OCI-LY1 (cell line): ENCODE results near the gene MIB2.

Experiments used
- H2AFZ ChIP-seq: fragments of 200-600 bp; sonication (generic), shearing (Covaris generic); 2 replicates; pipeline ENCODE4 v1.6.0; 2014; ENCODE audit warnings: antibody characterized with exemption, mild to moderate bottlenecking, low read length
- H3F3A ChIP-seq: fragments of 200-600 bp; sonication (generic), shearing (Covaris generic); 2 replicates; pipeline ENCODE4 v1.6.0; 2014; ENCODE audit warnings: mild to moderate bottlenecking, antibody characterized with exemption, low read length, moderate library complexity; ENCODE audit not compliant: insufficient read depth
- H3K27ac ChIP-seq: fragments of 200-600 bp; sonication (generic); 2 replicates; pipeline ENCODE4 v1.5.1; 2014; ENCODE audit warnings: low read length, mixed run types, mild to moderate bottlenecking, low read depth; ENCODE audit not compliant: poor library complexity, severe bottlenecking
- H3K27me3 ChIP-seq: fragments of 200-600 bp; sonication (generic); 2 replicates; pipeline ENCODE4 v1.6.0; 2014; ENCODE audit warnings: antibody characterized with exemption, mild to moderate bottlenecking, low read length, moderate library complexity; ENCODE audit not compliant: insufficient read depth
- H3K36me3 ChIP-seq: fragments of 200-600 bp; sonication (generic); 2 replicates; pipeline ENCODE4 v1.6.1; 2014; ENCODE audit warnings: mild to moderate bottlenecking, antibody characterized with exemption, low read length, moderate library complexity, mixed read lengths; ENCODE audit not compliant: insufficient read depth
- H3K4me1 ChIP-seq: fragments of 200-600 bp; sonication (generic); 2 replicates; pipeline ENCODE4 v1.5.1; 2014; ENCODE audit warnings: mild to moderate bottlenecking, low read length, moderate library complexity; ENCODE audit not compliant: insufficient read depth, severe bottlenecking
- H3K4me2 ChIP-seq: fragments of 200-600 bp; sonication (generic), shearing (Covaris generic); 2 replicates; pipeline ENCODE4 v1.6.1; 2014; ENCODE audit warnings: low read length
- H3K4me3 ChIP-seq: fragments of 200-600 bp; sonication (generic); 2 replicates; pipeline ENCODE4 v1.5.1; 2014; ENCODE audit warnings: low read length, low read depth, mild to moderate bottlenecking, mixed read lengths; ENCODE audit not compliant: poor library complexity, severe bottlenecking
- H3K79me2 ChIP-seq: fragments of 200-600 bp; shearing (Covaris generic); 2 replicates; pipeline ENCODE4 v1.6.1; 2016; ENCODE audit warnings: mixed run types, low read length, mixed read lengths; ENCODE audit not compliant: insufficient read depth
- H3K9ac ChIP-seq: fragments of 200-600 bp; sonication (generic), shearing (Covaris generic); 2 replicates; pipeline ENCODE4 v1.6.1; 2014; ENCODE audit warnings: mild to moderate bottlenecking, low read length, mixed read lengths
- H3K9me2 ChIP-seq: fragments of 200-600 bp; sonication (generic), shearing (Covaris generic); 2 replicates; pipeline ENCODE4 v1.6.1; 2014; ENCODE audit warnings: low read depth, mild to moderate bottlenecking, low read length, mixed read lengths
- H3K9me3 ChIP-seq: fragments of 200-600 bp; shearing (Covaris generic); 2 replicates; pipeline ENCODE4 v1.6.1; 2014; ENCODE audit warnings: low read length, mixed read lengths
- H4K20me1 ChIP-seq: fragments of 200-600 bp; sonication (generic), shearing (Covaris generic); 2 replicates; pipeline ENCODE4 v1.6.0; 2016; ENCODE audit warnings: mild to moderate bottlenecking, low read length; ENCODE audit not compliant: insufficient read depth
- EZH2 ChIP-seq: fragments of 200-600 bp; sonication (generic), shearing (Covaris generic); IDR thresholded peaks from 2 replicates; pipeline ENCODE4 v1.8.0; 2017; ENCODE audit warnings: borderline replicate concordance, mixed run types, mild to moderate bottlenecking, antibody characterized with exemption, low read length, moderate library complexity, mixed read lengths
- TF ChIP-seq, protein P1 (sequence below): fragments of 200-600 bp; sonication (generic), shearing (Covaris generic); IDR thresholded peaks from 2 replicates; pipeline ENCODE4 v1.5.1; 2017; ENCODE audit warnings: mild to moderate bottlenecking, antibody characterized with exemption, low read length, moderate library complexity, mixed read lengths

The MIB2 gene

DNA sequence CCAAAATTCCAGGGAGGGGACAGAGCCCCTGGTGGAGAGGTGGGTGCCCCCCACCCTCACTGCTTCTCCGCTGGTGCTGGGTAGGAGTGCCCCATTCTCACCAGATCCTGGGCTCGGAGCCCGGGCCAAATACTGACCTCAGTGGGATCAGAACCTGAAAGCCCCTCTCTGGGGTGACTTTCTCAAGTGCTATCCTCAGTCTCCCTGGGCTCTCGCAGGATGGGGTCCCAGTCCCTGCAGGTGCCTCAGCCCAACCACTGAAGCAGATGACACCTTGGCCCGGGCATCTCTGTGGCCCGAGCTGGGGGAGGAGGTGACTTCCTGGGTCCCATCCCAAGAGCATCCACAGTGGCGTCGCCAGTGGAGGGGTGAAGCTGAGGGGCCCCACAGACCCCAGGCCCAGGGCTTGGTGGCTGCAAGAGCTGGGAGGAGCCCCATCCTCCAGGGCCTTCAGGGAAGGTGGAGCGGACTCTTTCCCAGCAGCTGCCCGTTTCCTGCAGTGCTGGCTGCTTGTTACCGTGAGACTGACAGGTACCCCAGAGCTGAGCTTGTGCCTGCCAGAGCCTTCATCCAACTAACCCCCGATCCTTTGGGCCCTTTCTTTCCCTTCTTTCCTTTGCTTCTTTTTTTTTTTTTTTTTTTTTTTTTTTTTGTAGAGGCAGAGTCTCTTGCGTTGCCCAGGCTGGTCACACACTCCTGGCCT is 11.5 kb upstream of the MIB2 start:
- no peak overlapping the region for H3K4me3 ChIP-seq
- H3K27me3 ChIP-seq: no peaks in the 10 kb centered on the region
- no peak overlapping the region for H2AFZ ChIP-seq
- no peaks in the 10 kb centered on the region for H3K9me3 ChIP-seq
- TF ChIP-seq, protein P1, sequence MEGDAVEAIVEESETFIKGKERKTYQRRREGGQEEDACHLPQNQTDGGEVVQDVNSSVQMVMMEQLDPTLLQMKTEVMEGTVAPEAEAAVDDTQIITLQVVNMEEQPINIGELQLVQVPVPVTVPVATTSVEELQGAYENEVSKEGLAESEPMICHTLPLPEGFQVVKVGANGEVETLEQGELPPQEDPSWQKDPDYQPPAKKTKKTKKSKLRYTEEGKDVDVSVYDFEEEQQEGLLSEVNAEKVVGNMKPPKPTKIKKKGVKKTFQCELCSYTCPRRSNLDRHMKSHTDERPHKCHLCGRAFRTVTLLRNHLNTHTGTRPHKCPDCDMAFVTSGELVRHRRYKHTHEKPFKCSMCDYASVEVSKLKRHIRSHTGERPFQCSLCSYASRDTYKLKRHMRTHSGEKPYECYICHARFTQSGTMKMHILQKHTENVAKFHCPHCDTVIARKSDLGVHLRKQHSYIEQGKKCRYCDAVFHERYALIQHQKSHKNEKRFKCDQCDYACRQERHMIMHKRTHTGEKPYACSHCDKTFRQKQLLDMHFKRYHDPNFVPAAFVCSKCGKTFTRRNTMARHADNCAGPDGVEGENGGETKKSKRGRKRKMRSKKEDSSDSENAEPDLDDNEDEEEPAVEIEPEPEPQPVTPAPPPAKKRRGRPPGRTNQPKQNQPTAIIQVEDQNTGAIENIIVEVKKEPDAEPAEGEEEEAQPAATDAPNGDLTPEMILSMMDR: no peak
- no peak for TF ChIP-seq EZH2
- no peaks in the 10 kb centered on the region for H4K20me1 ChIP-seq
- H3K9me2 ChIP-seq: no peaks in the 10 kb centered on the region
- no peaks in the 10 kb centered on the region for H3K36me3 ChIP-seq
- H3K4me1 ChIP-seq: peaks cover 9% of the 10 kb centered on the region
- H3F3A ChIP-seq: no peaks in the 10 kb centered on the region
- H3K9ac ChIP-seq: no peak overlapping the region
- H3K27ac ChIP-seq: no peak overlapping the region
- no peak overlapping the region for H3K4me2 ChIP-seq
- no peaks in the 10 kb centered on the region for H3K79me2 ChIP-seq

DNA sequence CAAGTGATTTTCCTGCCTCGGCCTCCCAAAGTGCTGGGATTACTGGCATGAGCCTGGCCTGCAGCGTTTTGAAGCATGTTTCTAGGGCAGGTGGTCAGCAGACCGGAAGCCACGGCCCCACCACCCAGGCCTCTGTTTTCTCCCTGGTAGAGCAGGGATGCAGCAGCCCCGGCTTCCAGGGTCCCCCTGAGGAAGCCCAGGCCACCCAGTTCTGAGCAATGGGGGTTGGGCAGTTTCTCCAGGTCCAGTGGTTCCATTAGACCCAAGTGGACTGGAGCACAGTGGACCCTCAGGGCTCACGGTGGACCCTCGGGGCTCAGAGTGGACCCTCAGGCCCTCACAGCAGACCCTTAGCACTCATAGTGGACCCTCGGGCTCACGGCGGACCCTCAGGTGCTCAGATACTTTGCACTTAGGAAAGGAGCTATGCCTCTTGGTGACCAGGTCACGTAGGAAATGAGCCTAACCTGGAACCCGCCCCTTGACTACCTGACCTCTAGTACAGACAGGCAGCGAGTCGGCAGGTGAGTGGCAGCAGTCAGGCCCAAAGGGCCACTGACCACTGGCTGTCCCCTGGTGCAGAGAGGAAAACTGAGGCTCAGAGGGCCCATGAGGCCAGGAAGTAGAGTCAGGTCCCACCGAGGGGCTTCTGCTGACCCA is 10.8 kb upstream of the MIB2 start:
- Histone ChIP-seq H3K9ac (no peak overlapping the region), H3F3A (no peaks in the 10 kb centered on the region), H3K4me2 (no peak overlapping the region), H3K4me1 (peaks cover 9% of the 10 kb centered on the region), H3K27me3 (no peaks in the 10 kb centered on the region), H4K20me1 (no peaks in the 10 kb centered on the region), H3K4me3 (no peak overlapping the region), H3K79me2 (no peaks in the 10 kb centered on the region), H3K9me3 (no peaks in the 10 kb centered on the region), H3K9me2 (no peaks in the 10 kb centered on the region), H3K36me3 (no peaks in the 10 kb centered on the region), H2AFZ (no peak overlapping the region), H3K27ac (no peak overlapping the region)
- TF ChIP-seq, protein P1: no peak
- TF ChIP-seq EZH2: no peak

DNA sequence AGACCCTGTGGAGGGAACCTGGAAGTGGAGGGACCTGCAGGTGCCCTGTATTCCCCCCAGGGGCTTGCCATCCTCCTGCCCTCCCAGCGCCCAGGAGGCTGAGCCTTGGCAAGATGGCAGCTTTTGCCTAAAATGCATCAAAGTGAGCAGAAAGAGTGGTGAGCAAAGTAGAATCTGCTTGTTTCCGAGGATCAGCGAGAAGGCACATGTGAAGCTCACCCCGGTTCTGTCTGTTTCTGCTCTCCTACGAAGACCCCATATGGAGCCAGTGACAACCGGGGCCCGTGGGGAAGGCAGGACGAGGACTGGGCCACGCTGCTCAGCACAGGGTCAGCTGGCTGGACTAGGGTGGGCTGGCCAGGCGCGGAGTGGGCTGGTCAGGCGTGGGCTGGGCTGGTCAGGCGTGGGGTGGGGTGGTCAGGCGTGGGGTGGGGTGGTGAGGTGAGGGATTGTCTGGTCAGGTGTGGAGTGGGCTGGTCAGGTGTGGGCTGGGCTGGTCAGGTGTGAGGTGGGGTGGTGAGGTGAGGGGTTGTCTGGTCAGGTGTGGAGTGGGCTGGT is 10.2 kb upstream of the MIB2 start:
- TF ChIP-seq EZH2: no peak
- TF ChIP-seq, protein P1: no peak
- Histone ChIP-seq H3K9me3 (no peaks in the 10 kb centered on the region), H4K20me1 (no peaks in the 10 kb centered on the region), H3K4me3 (no peak overlapping the region), H3K36me3 (no peaks in the 10 kb centered on the region), H3K79me2 (no peaks in the 10 kb centered on the region), H3K27ac (no peak overlapping the region), H3K27me3 (no peaks in the 10 kb centered on the region), H3F3A (no peaks in the 10 kb centered on the region), H2AFZ (no peak overlapping the region), H3K9me2 (no peaks in the 10 kb centered on the region), H3K4me1 (peaks cover 13% of the 10 kb centered on the region), H3K4me2 (no peak overlapping the region), H3K9ac (no peak overlapping the region)
